HG02678 (cell line): Measurements from ENCODE around the gene VDAC1.

Experiments
- ATAC-seq: cut with Tn5 transposase; IDR thresholded peaks from one replicate; pipeline ENCODE4 v1.9.1; 2021; ENCODE audit warnings: mild to moderate bottlenecking, moderate library complexity; ENCODE audit not compliant: unreplicated experiment

Gene VDAC1

DNA sequence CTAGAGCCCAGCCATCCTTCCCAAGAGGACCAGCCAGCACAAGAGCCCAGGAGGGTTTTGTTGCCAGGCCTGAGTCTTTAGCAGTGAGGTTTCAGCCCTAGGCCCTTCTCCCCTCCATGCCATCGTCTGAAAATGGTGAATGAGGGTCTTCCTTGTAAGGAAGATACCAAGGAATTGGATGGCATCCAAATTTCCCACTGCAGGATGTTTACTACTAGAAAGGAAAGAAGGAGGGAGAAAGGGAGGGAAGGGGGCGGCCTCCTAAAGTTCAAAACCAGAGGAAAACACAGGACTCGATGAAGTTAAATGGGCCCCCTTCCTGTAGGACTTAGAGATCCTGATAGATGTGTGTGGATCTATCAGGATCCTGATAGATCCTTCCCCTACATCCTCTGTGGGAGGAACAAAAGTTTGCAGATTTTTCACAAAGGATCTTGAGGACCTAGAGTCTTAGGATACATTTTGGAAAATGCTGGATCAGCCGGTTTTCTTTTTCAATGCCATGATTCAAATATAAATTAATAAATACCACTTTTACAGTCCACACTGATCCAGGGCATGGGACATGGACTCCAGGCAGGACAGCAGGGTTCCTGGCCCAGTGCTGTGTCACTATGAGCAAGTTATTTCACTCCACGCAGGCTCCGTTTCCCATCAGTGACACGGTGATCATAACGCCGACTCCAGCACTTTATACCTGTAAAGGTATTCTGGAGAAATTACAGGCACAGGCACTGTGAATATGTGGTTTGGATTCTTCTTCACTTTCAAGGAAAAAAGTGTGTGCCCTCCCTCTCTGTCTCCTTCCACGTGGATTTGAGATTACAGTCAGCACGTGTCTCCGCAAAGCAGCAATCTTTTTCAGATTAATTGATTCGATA lies 77.2 kb downstream of the VDAC1 start:
- ATAC-seq = no peak

DNA sequence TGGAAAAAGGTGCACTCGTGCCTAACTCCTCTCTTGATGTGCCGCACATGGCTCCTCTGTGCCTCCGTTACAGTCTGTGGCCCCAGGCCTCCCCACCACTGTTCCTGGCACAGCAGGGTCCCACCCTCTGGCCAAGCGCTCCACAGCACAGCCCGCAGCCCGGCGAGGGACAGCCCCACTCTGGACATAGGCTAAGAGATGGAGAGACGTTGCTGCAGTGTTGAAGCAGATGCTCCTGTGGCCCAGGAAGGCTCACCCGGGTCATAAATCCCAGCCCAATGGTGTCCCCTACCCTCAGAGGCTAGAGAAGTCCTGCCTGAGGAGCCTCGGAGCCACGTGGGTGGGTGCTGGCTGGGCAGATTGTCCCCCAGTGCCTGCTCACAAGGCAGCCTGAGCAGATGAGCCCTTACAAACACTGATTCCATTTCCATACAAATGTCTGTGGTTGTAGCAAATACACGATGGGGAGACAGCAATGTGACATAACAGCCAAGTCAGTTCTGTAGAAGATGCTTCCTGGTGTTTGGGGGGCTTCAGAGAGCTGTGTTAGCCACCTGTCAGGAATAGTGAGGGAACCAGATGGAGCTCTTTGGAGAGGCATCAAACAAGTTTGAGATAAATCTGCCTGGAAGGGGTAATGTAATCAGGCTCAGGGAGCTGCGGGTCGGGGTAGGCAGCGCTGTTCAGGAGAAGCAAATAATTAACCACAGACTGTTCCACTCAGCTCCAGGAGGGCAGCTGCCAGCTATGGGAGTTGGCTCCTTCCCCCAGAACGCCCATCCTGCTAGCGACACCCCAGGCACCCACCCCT lies 78.1 kb downstream of the VDAC1 start:
- no peak for ATAC-seq

- ATAC-seq = no peak
Observed at GRCh38 chr5:133925866-133926488, 78.8 kb downstream of the VDAC1 start.

- ATAC-seq = no peak
Observed at GRCh38 chr5:133925269-133925668, 79.5 kb downstream of the VDAC1 start.

DNA sequence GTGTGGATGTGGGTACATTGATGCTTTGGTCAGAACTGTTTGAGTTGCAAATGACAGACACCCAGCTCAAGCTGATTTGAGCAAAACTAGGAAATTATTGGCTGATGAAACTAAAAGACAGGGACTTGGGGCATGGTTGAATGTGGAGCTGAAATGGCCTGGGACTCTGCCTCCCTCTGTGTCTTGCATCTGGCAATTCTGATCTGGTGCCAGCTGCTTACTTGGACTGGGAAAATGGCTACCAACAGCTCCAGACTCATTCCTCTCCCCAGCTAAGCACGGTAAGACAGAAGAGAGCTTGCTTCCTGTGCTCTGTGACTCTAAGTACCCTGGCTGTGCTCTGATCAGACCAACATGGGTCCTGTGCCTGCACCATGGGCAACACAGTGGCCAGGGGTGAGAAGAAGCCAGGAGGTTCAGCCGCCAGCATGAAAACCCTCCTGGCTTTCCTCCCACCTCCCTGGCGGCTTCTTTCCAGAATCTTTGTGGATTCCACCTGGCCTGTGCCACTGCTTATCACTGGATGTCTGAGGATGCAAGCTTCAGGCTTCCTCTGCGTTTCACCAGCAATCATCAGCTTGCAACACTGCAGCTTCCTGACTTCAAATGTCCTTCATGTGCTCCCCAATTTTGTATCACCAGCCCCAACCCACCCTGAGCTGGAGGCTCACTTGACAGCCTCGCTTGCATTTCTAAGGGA lies 80.4 kb downstream of the VDAC1 start:
- ATAC-seq = no peak

DNA sequence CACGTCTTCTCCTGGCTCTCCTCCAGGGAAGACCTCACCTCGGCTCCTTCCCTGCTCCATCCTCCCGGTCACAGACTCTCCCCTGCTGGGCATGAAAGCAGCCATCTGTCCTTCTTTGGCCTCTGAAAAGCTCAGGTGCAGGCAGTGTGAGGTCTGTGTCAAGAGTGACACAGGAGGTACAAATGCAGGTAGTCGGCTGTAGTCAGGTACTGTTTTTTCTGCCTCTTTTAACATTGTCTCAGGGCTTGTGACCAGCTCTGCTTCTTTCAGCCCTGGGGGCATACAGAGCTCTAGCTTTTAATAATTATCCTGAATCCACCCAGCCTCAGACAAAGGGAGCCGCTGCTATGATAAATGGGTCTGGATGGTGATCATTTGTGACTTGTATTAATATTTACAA lies 82.8 kb downstream of the VDAC1 start:
- ATAC-seq = no peak
